Measurements from ENCODE around the gene CLDN1. TPM values are rescaled to one million over a fixed set of nuclear protein-coding genes. Genes with fewer than 3 reads are reported as not detected.

Gene CLDN1
- total and polyA plus RNA-seq, 2 of the 8 experiments (the other 6 are each of a cell fraction or from before 2014, with no cell fraction given) = 3.1 to 6.1 TPM

GRCh38 chr3:190305406-190305805 is 16.8 kb downstream of the CLDN1 start:
- Histone ChIP-seq H3K18ac (ENCODE audit: extremely low read depth, low read length) (no peak overlapping the region), H3K27me3 (replicated peaks in 1 of 4; ENCODE audit: control insufficient read depth in 3 of 4, extremely low read depth in 1 of 4, insufficient read depth in 3 of 4, low read length in 3 of 4) (no peaks in the 10 kb centered on the region), H3K4me1 (replicated peaks in 1 of 4; ENCODE audit: control insufficient read depth in 3 of 4, insufficient read depth in 4 of 4, low read length in 3 of 4) (no peaks in the 10 kb centered on the region), H3K4ac (replicated peaks; ENCODE audit: insufficient read length, low read depth, low read length) (no peak overlapping the region), H4K8ac (ENCODE audit: extremely low read depth, insufficient read depth, low read length) (no peak overlapping the region), H3K36me3 (ENCODE audit: control insufficient read depth in 2 of 4, insufficient read depth in 4 of 4, low read length in 3 of 4) (no peaks in the 10 kb centered on the region), H2BK5ac (ENCODE audit: low read depth, low read length) (no peak overlapping the region), H2AK5ac (ENCODE audit: low read depth, low read length) (no peak overlapping the region), H2AFZ (ENCODE audit: low read length) (no peak overlapping the region), H3K79me2 (ENCODE audit: control insufficient read depth in 1 of 2, insufficient read depth in 2 of 2, low read length in 2 of 2) (no peaks in the 10 kb centered on the region), H2BK15ac (ENCODE audit: low read length) (no peak overlapping the region), H3K23ac (ENCODE audit: insufficient read length) (no peak overlapping the region), H4K91ac (replicated peaks; ENCODE audit: insufficient read length, low read length) (no peak overlapping the region), H2BK120ac (replicated peaks; ENCODE audit: low read depth, low read length) (no peak overlapping the region), H3K4me2 (ENCODE audit: insufficient read depth in 1 of 2, low read depth in 2 of 2, low read length in 2 of 2) (no peak overlapping the region), H4K20me1 (replicated peaks in 1 of 2; ENCODE audit: control insufficient read depth in 1 of 2, insufficient read depth in 2 of 2, low read length in 2 of 2) (no peaks in the 10 kb centered on the region), H3K9ac (replicated peaks in 1 of 4; ENCODE audit: extremely low read depth in 1 of 4, low read depth in 3 of 4, low read length in 3 of 4) (no peak overlapping the region), H2BK20ac (ENCODE audit: low read length) (no peak overlapping the region), H3K79me1 (ENCODE audit: low read depth, low read length) (no peaks in the 10 kb centered on the region), H3K9me3 (ENCODE audit: insufficient read depth in 2 of 2, low read depth in 1 of 2, low read length in 1 of 2) (no peaks in the 10 kb centered on the region), H3K27ac (ENCODE audit: low read depth, low read length) (no peak overlapping the region), H3K56ac (replicated peaks; ENCODE audit: insufficient read length, low read depth, low read length) (no peak overlapping the region), H3K4me3 (ENCODE audit: extremely low read depth in 1 of 4, insufficient read depth in 2 of 4, low read depth in 3 of 4, low read length in 4 of 4) (no peak overlapping the region), H4K5ac (ENCODE audit: insufficient read length, low read depth, low read length) (no peak overlapping the region), H3K23me2 (ENCODE audit: low read depth, low read length) (no peaks in the 10 kb centered on the region; the same call in 1 of the 2 replicates), H2BK12ac (ENCODE audit: low read depth, low read length) (no peak overlapping the region), H3K14ac (ENCODE audit: insufficient read length) (no peak overlapping the region)
- no peak for DNase-seq (ENCODE audit: low read depth in 1 of 2, low spot score in 2 of 2)
- no peak for FAIRE-seq
- POLR2A ChIA-PET (ENCODE audit: partially characterized antibody) = interaction anchor here (1.1 kb wide), 1 partner anchor 10 kb away, joined by 4 read pairs; no protein-coding TSS in a partner anchor
- CTCF ChIA-PET (ENCODE audit: partially characterized antibody) = no interaction called here
- TF ChIP-seq NANOG (IDR thresholded peaks at IDR 0.05; ENCODE audit: insufficient read depth, low read depth, low read length, poor library complexity, severe bottlenecking) = no peak
- TF ChIP-seq RAD21 (IDR thresholded peaks at IDR 0.05 in 1 of 2, conservative IDR thresholded peaks at IDR 0.05 in 1 of 2; ENCODE audit: low read depth in 2 of 2, low read length in 2 of 2) = no peak
- TF ChIP-seq ASH2L (IDR thresholded peaks at IDR 0.05; ENCODE audit: low read length) = no peak
- no peak for TF ChIP-seq FOSL1 (IDR thresholded peaks at IDR 0.05; ENCODE audit: insufficient read depth, low read depth, low read length)
- TF ChIP-seq, protein P1, sequence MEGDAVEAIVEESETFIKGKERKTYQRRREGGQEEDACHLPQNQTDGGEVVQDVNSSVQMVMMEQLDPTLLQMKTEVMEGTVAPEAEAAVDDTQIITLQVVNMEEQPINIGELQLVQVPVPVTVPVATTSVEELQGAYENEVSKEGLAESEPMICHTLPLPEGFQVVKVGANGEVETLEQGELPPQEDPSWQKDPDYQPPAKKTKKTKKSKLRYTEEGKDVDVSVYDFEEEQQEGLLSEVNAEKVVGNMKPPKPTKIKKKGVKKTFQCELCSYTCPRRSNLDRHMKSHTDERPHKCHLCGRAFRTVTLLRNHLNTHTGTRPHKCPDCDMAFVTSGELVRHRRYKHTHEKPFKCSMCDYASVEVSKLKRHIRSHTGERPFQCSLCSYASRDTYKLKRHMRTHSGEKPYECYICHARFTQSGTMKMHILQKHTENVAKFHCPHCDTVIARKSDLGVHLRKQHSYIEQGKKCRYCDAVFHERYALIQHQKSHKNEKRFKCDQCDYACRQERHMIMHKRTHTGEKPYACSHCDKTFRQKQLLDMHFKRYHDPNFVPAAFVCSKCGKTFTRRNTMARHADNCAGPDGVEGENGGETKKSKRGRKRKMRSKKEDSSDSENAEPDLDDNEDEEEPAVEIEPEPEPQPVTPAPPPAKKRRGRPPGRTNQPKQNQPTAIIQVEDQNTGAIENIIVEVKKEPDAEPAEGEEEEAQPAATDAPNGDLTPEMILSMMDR (IDR thresholded peaks at IDR 0.05; ENCODE audit: control extremely low read depth in 1 of 3, insufficient read depth in 1 of 3, low read depth in 1 of 3, low read length in 3 of 3) = no peak
- no peak for TF ChIP-seq GABPA (IDR thresholded peaks at IDR 0.05; ENCODE audit: borderline replicate concordance, insufficient read depth, low read length)
- TF ChIP-seq RNF2 (IDR thresholded peaks at IDR 0.05; ENCODE audit: borderline replicate concordance, low read depth, low read length, missing control alignments, poor library complexity, severe bottlenecking) = no peak
- no peak for TF ChIP-seq GTF2F1 (IDR thresholded peaks at IDR 0.05; ENCODE audit: borderline replicate concordance, low read depth, low read length)

All from H1 (cell line).